ENCODE measurements around the gene POU3F4. TPM values are rescaled to one million over a fixed set of nuclear protein-coding genes. Genes with fewer than 3 reads are reported as not detected.
A peak's percentile ranks its signal among the peaks of the same experiment; 100 is the strongest.

Gene POU3F4
- total RNA-seq (2022) (not detected in 2 replicates), Bru-seq, nascent RNA (not detected), BruChase-seq, experiment 1, labeled RNA remaining after a 2-hour chase (not detected), BruChase-seq, experiment 2, labeled RNA remaining after a 6-hour chase (not detected)
- long read RNA-seq, result 0 reads

- TF ChIP-seq CTCF (IDR thresholded peaks at IDR 0.05; ENCODE audit: insufficient read depth in 1 of 2, low read depth in 1 of 2, low read length in 1 of 2, severe bottlenecking in 1 of 2, unreplicated experiment in 1 of 2), result no peak
- no peak for DNase-seq
- no peaks in the 10 kb centered on the region for H3K4me1 Mint-ChIP-seq (ENCODE audit: low read depth, unreplicated experiment)
- intact Hi-C loops (cut with micrococcal nuclease; ENCODE audit: unreplicated experiment), result no loop called here
- no peaks in the 10 kb centered on the region for H3K36me3 Mint-ChIP-seq (ENCODE audit: insufficient read depth, unreplicated experiment)
- Histone ChIP-seq H3K36me3 (ENCODE audit: control insufficient read depth, insufficient read depth, low read length) (no peaks in the 10 kb centered on the region), H3K27me3 (replicated peaks; ENCODE audit: control insufficient read depth, insufficient read depth, low read length) (no peaks in the 10 kb centered on the region), H3K9me3 (no peaks in the 10 kb centered on the region), H3K4me3 (ENCODE audit: low read depth, low read length) (no peak within 1 kb of the TSS), H3K4me1 (no peaks in the 10 kb centered on the region)
- peaks cover 9% of the 10 kb centered on the region for H3K27me3 Mint-ChIP-seq (ENCODE audit: insufficient read depth, unreplicated experiment)
- BruUV-seq (replicated peaks), result no TSS peak
- no peaks in the 10 kb centered on the region for H3K9me3 Mint-ChIP-seq (ENCODE audit: unreplicated experiment)
- no peak within 1 kb of the TSS for H3K27ac Mint-ChIP-seq (ENCODE audit: unreplicated experiment)
- ChIA-PET POLR2A (no interaction called here), CTCF (no interaction called here)
- no peak within 1 kb of the TSS for H3K4me3 Mint-ChIP-seq (ENCODE audit: unreplicated experiment)
Measured at GRCh38 chrX:83508006-83508405, at the start of gene POU3F4. Gene POU3F4 (plus strand): TSS chrX:83508290. CDS start chrX:83508325, 35 bp downstream.

- H3K36me3 Mint-ChIP-seq (ENCODE audit: insufficient read depth, unreplicated experiment), result no peaks in the 10 kb centered on the region
- ChIA-PET CTCF (interaction anchor here (1.5 kb wide), 1 partner anchor 166 kb away, joined by 17 read pairs; no protein-coding TSS in a partner anchor), POLR2A (no interaction called here)
- TF ChIP-seq CTCF (IDR thresholded peaks at IDR 0.05; ENCODE audit: insufficient read depth in 1 of 2, low read depth in 1 of 2, low read length in 1 of 2, severe bottlenecking in 1 of 2, unreplicated experiment in 1 of 2), result peak in 1 of 2 experiments; percentile 29
- no peak overlapping the region for H3K4me3 Mint-ChIP-seq (ENCODE audit: unreplicated experiment)
- H3K27me3 ChIP-seq (replicated peaks; ENCODE audit: control insufficient read depth, insufficient read depth, low read length), result no peaks in the 10 kb centered on the region
- peak; percentile 28 to 38 for DNase-seq
- intact Hi-C loops (cut with micrococcal nuclease; ENCODE audit: unreplicated experiment), result loop anchor here (1.0 to 2.0 kb wide), 2 partner anchors 166 to 291 kb away; no protein-coding TSS in a partner anchor
- H3K9me3 ChIP-seq, result no peaks in the 10 kb centered on the region
- H3K4me1 Mint-ChIP-seq (ENCODE audit: low read depth, unreplicated experiment), result no peaks in the 10 kb centered on the region
- no peak overlapping the region for H3K27ac Mint-ChIP-seq (ENCODE audit: unreplicated experiment)
- H3K9me3 Mint-ChIP-seq (ENCODE audit: unreplicated experiment), result no peaks in the 10 kb centered on the region
- no peak overlapping the region for H3K4me3 ChIP-seq (ENCODE audit: low read depth, low read length)
- no peaks in the 10 kb centered on the region for H3K4me1 ChIP-seq
- no TSS peak for BruUV-seq (replicated peaks)
- H3K36me3 ChIP-seq (ENCODE audit: control insufficient read depth, insufficient read depth, low read length), result no peaks in the 10 kb centered on the region
- no peaks in the 10 kb centered on the region for H3K27me3 Mint-ChIP-seq (ENCODE audit: insufficient read depth, unreplicated experiment)
Measured at GRCh38 chrX:83469551-83469950, 38.5 kb upstream of the POU3F4 start.

GRCh38 chrX:83495898-83496297 lies 12.2 kb upstream of the POU3F4 start:
- no TSS peak for BruUV-seq (replicated peaks)
- Histone ChIP-seq H3K27me3 (replicated peaks; ENCODE audit: control insufficient read depth, insufficient read depth, low read length) (no peaks in the 10 kb centered on the region), H3K4me3 (ENCODE audit: low read depth, low read length) (no peak overlapping the region), H3K4me1 (no peaks in the 10 kb centered on the region), H3K9me3 (no peaks in the 10 kb centered on the region), H3K36me3 (ENCODE audit: control insufficient read depth, insufficient read depth, low read length) (no peaks in the 10 kb centered on the region)
- H3K9me3 Mint-ChIP-seq (ENCODE audit: unreplicated experiment), result no peaks in the 10 kb centered on the region
- no peak overlapping the region for H3K4me3 Mint-ChIP-seq (ENCODE audit: unreplicated experiment)
- no peak overlapping the region for H3K27ac Mint-ChIP-seq (ENCODE audit: unreplicated experiment)
- no peak for TF ChIP-seq CTCF (IDR thresholded peaks at IDR 0.05; ENCODE audit: insufficient read depth in 1 of 2, low read depth in 1 of 2, low read length in 1 of 2, severe bottlenecking in 1 of 2, unreplicated experiment in 1 of 2)
- DNase-seq, result no peak
- intact Hi-C loops (cut with micrococcal nuclease; ENCODE audit: unreplicated experiment), result no loop called here
- H3K36me3 Mint-ChIP-seq (ENCODE audit: insufficient read depth, unreplicated experiment), result no peaks in the 10 kb centered on the region
- ChIA-PET CTCF (no interaction called here), POLR2A (no interaction called here)
- no peaks in the 10 kb centered on the region for H3K27me3 Mint-ChIP-seq (ENCODE audit: insufficient read depth, unreplicated experiment)
- H3K4me1 Mint-ChIP-seq (ENCODE audit: low read depth, unreplicated experiment), result no peaks in the 10 kb centered on the region

All from Caco-2 (cell line).